GM12872 (cell line): ENCODE data around the gene VDAC1.

Experiments
- CTCF ChIP-seq: IDR thresholded peaks from 3 replicates; pipeline ENCODE4 v1.5.1; 2011; ENCODE audit warnings: low read depth, mild to moderate bottlenecking, low read length, moderate library complexity; ENCODE audit not compliant: insufficient read depth

The VDAC1 gene

GRCh38 chr5:133948721-133949120 is 56.1 kb downstream of the VDAC1 start:
- no peak for TF ChIP-seq CTCF

GRCh38 chr5:133947431-133947841 is 57.3 kb downstream of the VDAC1 start:
- TF ChIP-seq CTCF: no peak

- TF ChIP-seq CTCF: no peak
These were observed 59.2 kb downstream of the VDAC1 start for GRCh38 chr5:133945568-133945967.

- peak; percentile 91 for TF ChIP-seq CTCF
These were observed 60.3 kb downstream of the VDAC1 start for GRCh38 chr5:133944263-133945185.

GRCh38 chr5:133943475-133943817 is 61.3 kb downstream of the VDAC1 start:
- no peak for TF ChIP-seq CTCF

- no peak for TF ChIP-seq CTCF
These were observed 61.9 kb downstream of the VDAC1 start for GRCh38 chr5:133942614-133943474.

- no peak for TF ChIP-seq CTCF
These were observed 63.1 kb downstream of the VDAC1 start for GRCh38 chr5:133941456-133942196.
